NCI-H1092 treated with DMSO at 0.1 percent for 48 hours (cell line): Measurements from ENCODE around the gene WDR35.

ENCODE experiments used
- DNase-seq: peaks from one replicate; lab custom pipeline; 2025; lab: John Stamatoyannopoulos, UW

The WDR35 gene

DNA sequence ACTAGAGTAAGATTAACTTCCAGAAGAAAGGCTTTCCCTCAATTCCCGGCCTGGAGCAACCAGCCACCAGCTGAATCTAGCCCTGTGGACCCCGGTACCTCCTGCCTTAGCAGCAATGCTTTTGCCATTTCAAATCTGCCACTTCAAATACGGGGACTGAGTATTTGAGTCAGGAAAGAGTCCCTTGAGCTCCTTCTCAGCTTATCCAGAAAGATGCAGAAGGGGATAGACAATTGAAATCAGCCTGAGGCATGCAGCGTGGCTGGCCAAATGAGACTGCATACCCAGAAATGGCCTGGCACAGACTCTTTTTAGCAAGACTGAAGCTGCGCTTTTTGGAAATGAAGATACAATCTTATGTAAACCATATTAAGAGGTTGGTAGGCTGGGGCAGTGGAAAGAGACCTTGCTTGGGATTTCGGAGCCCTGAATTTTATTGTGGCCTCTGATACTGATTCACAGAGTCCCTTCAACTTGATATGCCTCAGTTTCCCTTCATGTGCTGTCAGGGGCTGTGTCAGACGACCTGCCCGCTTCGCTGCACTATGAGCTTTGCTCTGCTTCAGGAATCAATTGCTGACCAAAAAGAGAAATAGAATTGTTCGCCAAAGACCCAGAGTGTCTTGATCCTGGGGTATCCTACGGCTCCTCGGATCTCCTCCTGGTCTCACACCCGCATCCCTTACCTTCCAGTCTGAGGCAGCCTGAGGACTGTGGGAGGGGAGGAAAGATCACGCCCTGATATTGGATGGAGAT, 21.5 kb upstream of the WDR35 start:
- no peak for DNase-seq

DNA sequence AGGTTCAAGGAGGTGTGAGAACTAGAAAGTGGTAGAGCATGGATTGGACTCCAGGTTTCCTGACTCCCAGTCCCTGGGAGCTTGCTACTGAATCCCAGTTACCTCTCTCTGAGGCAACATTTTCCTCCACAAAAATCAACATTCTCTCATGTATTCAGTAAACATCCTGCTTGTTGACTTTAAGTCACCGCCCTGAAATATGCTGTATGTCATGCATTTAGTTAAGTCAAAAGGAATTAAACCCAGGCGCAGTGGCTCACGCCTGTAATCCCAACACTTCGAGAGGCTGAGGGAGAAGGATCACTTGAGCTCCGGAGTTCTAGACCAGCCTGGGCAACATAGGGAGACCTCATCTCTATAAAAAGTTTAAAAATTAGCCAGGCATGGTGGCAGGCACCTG, 18.8 kb upstream of the WDR35 start:
- no peak for DNase-seq

DNA sequence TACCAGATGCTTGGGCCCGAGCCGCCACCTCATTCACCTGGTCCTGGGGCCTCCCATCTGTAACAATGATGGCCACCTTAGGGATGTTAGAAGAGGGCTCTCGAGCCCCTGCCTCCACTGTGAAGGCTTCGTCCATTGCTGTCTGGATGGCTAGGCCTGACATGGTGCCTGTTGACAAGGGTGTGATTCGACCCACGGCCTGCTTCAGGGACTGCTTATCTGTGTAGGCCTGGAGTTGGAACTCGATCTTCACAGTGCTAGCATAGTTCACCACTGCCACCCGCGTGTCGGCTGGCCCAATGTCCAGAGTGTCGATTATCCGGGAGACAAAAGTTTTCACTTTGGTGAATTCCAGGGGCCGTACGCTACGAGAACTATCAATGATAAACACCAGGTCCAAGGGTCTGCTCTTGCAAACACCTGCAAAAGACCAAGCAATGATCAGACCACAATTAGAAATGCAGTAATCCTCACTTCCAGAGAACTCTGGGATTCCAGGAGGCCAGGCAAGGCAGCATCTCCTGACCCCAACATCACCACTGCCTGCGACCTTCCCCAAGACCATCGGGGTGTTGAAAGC, 16.1 kb upstream of the WDR35 start:
- no peak for DNase-seq

DNA sequence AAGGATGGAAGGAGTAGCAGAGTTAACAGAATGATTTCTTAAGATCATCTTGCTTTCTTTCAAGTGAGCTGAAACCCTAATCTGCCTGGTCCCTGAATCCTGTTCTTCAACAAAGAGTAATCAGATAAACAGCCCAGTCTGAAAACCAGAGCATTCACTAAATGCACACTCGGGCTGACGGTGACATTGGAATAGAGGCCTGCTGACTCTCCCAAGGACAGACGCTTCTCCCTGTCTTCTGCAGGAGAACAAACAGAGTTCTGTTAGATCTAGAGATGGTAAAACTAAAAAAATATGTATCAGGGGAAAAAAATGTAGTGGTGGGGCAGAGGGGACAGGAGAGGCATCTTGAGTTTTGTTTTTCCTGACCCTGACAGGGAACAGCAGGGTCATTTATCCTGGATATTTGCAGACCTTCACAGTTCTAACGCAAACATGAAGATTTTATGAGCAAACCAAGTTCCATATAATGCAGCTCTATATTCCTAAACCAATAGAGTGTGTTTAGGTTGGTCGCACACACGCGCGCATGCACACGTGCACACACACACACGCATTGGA, 15.2 kb upstream of the WDR35 start:
- no peak for DNase-seq

DNA sequence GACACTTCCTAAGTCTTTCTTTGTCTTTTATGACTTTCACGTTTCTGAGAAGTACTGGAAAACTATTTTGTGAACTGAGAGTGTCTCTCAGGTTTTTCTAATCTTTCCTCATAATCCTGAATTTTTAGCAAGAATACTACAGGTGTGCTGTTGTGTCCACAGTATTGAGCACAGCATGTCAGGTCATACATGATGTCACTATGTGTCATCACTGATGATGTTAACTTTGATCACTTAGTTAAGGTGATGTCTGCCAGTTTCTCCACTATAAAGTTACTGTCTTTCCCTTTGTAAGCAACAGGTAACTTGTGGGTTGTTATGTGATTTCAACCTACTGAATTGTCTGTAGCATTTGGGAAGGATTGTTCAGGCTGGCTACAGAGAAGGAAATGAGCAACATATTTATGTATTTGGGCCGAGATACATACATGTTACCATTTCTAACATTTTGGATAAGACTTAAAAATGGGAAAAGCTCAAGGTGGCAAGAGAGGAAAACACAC, 11.5 kb upstream of the WDR35 start:
- DNase-seq: no peak

DNA sequence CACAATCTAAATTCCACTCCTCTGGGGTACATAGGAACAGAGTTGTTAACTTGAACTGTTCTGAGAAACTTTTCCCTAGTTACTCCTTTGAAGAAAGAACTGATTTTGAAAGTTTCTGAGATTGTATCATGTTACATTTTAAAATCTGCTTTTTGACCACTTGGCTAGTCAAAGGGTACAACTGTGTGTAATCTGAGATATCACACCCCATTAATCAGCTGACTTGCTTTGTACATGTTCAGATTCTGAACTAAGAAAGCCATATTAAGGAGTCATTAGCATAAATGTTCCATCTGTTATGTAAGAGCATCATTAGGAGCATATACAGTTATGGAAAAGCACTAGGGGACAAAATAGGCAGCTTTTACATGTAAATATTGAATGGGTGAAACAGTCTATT, 3.8 kb upstream of the WDR35 start:
- no peak for DNase-seq

DNA sequence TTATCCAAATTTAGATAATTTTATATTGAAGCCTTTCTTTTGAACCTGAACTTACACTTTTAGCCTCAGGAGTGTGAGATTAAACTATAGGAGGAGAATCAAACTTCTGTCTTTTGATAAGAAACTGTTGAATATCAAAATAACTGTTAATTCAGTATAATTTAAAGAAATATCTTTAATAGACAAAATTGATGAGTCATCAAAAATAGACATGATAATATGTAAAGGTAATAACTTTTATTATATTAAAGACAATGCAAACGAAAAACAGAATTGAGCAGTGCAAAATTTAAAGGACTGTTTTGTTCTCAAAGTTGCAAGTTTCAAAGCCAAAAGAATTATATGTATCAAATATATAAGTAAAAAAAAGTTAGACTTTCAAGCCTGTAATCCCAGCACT, 2.0 kb upstream of the WDR35 start:
- DNase-seq: no peak

DNA sequence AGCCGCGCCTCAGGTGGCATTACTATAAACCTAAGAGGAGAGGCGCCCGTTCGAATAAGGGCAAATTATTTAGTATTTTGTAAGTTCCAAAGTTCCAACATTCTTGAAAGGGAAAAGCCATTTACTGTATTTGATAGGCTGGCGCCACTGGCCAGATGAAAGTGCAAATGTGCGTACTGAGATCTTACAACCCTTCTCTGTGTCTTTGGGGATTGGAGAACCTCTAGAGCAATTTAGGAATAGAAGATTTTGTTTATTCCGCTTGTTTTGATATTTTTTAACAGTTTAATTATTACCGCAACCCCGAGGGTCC, 467 bp upstream of the WDR35 start:
- DNase-seq: no peak

DNA sequence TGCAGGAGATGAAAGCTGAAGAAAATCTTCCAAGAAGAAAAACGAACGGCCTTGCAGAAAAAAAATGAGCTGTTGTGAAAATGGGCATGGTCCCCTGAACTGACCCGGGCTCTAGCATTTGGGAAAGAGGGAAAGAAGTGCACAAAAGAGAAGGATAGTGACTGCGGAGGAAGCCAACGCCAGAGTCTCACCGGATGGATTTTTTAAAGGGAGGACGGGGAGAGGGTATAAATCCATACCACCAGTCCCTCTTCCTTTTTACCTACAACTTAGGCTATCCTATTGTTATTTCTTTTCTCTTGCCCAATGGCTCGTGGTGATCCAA, 601 bp downstream of the WDR35 start:
- no peak for DNase-seq

DNA sequence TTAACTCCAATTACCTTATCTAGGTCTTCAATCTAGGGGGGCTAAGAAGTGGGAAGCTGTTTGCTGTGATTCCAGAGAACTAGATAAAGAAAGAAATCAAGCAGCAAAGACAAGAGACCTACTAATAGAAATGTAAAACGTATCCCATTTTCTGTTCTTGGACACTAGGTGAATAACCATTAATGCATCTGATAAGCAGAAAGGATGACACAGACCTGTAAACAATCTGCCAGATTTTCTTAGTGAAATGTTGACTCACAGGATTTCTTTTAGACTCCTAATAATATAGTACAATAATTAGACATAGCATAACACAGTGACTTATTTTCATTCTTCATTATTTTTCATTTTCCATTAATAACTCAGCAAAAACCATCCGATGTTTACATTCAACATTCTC, 1.3 kb downstream of the WDR35 start:
- no peak for DNase-seq

DNA sequence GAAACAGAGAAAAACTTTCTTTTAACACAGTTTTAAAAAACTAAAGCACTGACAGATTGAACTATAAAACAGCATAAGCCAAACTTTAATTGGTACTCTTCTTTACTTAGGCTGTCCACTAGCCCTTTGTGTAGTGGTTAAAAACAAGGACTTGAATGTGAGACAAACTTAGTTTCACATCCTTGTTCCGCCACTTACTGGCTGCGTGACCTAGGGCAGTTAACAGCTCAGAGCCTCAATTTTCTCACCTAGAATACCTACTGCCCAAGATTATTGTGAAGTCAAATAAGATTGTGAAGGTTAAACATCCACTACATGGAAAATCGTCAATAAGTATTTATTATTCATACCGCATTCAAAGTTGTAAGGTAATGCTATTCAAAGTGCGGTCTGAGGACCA, 2.0 kb downstream of the WDR35 start:
- DNase-seq: no peak

DNA sequence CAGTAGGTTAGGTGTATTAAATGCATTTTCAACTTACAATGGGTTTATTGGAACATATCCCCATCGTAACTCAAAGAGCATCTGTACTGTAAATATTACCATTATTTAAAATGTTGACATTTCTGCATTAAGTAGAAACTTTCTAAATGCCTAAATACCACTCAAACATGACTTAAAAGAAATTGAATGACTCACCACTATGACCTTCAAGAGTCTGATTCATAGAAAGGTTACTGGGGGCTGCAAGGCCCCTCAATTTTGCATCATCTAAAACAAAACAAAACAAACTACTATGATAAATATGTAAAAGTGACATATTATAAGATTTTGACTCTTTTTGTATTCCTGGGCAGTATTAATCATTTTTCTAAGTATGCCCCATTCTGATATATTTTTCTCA, 7.6 kb downstream of the WDR35 start:
- DNase-seq: no peak

DNA sequence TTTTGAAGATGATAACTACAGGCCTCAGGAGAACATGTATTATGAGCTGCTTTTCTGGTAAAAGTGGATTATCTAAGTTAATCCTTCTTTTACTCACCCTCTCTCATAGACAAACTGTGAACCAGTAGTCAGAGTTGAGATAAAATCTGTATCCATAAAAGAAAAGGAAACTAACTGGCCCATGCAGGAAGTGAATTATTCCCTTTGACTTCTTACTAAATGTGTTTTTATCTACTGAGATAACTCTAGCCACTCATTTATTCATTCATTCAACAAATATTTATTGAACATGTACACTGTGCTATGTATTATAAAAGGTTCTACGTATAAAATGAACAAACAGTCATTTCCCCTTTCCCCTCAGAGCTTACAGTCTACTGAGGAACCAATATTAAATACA, 10.0 kb downstream of the WDR35 start:
- no peak for DNase-seq

DNA sequence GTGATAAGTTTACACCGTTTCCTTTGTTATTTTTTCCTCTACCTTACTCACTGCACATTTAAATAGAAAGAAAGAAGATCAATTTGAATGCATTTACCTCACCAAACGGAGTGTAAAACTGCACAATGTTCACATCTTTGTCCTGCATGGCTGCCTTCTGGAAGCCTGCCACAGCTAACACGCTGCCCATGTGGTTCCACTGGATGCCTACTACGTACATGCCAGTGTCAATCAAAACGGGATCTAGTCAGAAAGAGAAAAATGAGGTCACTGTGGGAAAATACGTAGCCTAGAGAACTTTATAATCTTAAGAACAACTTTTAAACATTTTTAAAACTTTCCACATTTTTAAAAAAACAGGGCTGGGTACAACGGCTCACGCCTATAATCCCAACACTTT, 16.4 kb downstream of the WDR35 start:
- DNase-seq: no peak

DNA sequence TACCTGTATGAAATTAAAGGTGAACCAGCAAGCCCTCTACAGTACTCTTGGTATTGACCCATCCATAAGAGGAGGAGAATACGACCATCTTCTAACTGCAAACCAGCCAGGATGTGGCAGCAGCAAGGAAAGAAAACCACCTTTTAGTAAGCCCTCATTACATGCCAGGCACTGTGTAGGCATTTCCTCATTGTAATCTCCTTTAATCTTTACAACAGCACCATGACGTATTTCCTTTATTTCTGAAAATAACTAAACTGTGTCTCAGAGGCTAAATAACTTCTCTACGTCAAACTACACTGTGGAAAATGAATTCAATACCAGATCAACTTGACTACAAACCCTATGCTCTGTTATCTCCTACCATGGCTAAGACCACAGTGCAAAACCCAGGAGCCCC, 18.2 kb downstream of the WDR35 start:
- DNase-seq: no peak

DNA sequence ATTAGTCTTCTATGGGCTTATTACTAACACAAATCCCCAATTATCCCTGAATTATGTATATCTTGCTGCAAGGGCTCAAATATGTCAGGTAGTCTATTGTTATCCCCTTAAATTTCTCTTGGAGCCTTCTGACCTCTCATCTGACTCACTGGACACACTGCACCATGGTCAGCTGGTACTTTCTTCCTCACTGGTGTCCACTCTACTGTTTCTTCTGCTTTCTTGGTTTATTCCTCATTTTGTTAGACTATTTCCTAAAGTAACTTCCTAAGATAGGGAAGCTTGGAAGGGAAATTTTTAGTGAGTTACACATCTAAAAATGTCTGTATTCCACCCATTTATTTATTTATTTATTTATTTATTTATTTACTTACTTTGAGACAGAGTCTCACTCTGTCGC, 26.5 kb downstream of the WDR35 start:
- no peak for DNase-seq

DNA sequence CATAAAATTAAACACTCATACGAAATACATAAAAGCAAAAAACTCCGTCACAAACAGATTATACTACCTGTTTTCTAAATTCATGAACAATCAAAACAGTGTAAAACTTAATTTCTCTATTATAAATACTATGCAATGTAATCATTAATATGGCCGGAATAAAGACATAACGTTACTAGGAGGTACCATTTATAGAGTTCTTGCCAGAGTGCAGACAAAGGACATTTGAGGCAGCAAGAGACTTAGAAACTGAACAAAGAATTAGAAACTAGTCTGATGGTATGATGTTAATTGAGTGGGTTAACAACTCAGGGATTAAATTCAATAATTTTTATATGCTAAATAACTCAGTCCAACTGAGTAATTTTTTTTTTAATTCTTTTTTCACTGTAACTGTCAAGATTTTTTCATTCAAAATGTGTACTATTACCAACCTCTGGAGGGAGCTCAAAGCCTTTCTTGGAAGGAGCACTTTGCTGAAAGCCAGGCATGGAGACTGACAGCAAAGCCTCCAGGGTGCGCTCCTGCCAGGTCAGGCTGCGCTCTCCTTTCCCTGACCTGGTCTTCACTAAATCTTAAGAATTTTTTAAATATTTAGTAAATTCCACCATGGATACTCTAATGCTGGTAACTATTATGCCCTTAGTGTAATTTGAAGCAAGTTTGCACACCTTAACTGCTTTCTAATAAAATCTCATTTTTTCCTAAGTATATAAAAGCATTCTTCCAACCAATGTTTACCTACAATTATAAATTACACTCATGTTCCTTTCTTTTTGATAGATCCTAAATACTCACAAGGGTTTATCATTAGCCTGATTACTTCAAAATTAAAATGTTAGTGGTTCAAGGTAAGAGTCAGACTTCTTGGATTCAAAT, 34.1 kb downstream of the WDR35 start:
- peak; percentile 15 for DNase-seq

DNA sequence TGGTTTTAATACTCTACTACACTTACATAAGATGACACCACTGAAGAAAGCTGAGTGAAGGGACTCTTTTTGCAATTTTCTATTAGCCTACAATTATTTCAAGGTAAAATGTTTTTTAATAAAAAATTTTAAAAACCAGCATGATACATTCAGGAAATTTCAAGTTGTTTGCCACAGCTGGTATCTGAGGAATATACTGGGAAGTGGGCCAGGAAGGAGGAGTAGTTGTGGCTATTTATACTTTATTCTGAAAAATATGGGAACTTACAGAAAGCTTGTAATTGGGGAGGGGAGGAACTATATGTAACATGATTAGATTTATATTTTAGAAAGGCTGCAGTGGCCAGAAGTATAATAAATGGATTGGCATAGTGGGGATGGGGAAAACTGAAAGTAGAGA, 40.8 kb downstream of the WDR35 start:
- DNase-seq: no peak

DNA sequence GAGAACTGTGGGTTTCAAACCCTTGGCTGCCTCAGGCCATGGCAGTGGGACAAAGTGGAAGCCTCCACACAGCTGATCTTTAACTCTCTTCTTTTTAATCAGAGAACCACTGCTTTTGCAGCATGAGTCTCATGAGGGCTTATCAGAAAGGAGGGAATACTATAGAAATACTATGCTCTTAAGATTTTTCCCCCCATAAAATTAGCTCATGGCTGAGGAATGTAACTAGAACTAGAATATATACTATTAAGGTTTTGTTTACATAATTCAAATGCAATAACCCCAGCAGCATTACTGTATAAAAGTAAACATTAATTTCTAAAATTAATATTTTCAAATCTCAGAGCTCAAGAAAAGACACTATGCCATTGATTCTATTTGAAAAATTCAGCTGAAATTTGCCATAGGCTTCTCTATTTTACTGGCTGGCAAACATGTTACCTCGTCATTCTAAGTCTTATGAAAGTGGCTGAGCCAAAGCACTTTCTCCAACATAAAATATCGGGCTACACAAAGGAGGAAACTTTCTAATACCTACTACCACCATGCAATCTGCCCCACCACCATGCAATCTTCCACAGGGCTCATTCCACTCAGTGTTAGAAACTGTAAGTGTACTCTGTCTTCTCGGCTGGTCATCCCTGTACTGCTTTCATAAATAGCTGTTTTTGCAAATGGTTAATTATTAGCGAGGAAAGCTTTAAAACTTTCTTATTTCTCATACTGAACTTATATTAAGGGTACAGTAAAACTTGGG, 42.5 kb downstream of the WDR35 start:
- no peak for DNase-seq

DNA sequence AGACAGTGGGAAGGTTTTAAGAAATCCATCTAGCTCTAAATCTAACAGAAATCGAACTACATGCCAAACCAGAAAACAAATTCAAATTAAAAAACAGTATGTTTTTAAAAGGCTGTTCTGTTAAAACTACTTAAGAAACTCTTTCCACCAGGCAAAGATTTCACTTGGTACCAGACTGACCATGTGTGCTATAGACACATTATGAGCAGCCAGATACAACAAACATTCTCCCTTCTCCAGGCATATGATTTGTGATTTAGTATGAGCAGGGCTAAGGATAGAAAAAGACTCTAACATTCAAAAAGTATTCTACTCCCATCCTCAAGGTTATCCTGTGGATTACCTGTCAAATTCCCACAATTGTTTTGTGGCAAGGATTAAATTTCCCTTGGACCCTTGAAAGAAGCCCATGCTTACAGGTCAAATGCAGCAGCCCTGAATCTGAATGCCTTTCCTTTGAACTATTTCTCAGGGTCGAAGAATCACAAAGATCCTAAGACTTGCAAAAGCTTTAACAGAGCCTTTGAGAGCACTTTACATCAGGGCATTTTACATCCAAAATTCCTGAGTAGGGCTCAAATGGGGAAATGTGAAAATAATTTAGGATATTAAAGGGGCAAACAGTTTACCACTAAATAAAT, 45.6 kb downstream of the WDR35 start:
- DNase-seq: no peak

DNA sequence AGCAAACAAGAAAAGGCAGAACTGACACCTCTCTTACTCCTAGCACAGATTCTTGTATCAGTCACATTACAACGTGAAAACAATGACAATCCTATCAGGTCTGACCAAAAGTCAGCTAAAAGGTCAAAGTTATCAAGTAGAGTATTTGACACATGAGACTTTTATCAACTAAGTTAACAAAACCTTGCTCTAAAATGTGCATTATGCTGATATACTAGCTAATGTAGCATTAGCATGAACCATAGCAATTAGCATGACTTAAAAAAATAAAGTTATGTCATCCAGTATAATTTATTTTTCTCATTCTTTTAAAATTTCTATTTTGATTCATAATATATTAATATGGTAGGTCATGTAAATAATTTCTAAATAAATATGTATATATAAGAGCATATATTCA, 46.7 kb downstream of the WDR35 start:
- no peak for DNase-seq

DNA sequence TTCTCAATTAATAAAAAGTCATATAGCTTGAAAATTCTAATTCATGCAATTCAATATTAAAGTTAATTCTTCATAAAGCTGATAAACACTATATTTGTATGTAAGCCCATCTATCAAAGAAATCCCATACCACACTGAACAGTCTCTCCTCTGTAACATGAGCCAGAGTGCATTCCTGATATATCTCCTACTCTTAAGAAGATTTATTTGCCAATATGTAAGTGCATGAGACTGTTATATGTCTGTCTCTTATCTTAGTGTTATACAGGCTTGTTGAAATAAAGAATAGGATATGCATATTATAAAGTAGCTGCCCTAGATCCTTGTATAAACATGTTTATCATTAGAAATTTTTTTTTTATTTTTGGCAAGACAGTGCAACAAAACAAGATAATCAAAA, 47.7 kb downstream of the WDR35 start:
- no peak for DNase-seq
